GM19043 (cell line): ENCODE measurements around the gene HSPB2.
A peak's percentile ranks its signal among the peaks of the same experiment; 100 is the strongest.
"Not testable (repeated sequence)": the region's sequence is repeated elsewhere in the genome, so short reads cannot be mapped to it uniquely, and the experiment has no call there.

ENCODE experiments used
- ATAC-seq: cut with Tn5 transposase; IDR thresholded peaks from one replicate; pipeline ENCODE4 v1.9.1; 2021; ENCODE audit warnings: low read depth; ENCODE audit not compliant: unreplicated experiment

The HSPB2 gene

GRCh38 chr11:111913031-111913861, 712 bp downstream of the HSPB2 start:
- no peak for ATAC-seq

GRCh38 chr11:111913997-111914396, 1.5 kb downstream of the HSPB2 start:
- no peak for ATAC-seq

GRCh38 chr11:111916768-111917167, 4.2 kb downstream of the HSPB2 start:
- no peak for ATAC-seq

- no peak for ATAC-seq
Measured at GRCh38 chr11:111917312-111917711, 4.8 kb downstream of the HSPB2 start.

GRCh38 chr11:111917788-111918187, 5.3 kb downstream of the HSPB2 start:
- no peak for ATAC-seq

GRCh38 chr11:111918390-111919256, 6.1 kb downstream of the HSPB2 start, which contains the start of gene C11orf52:
C11orf52 (plus strand) TSS chr11:111918913; CDS start chr11:111918973, 60 bp downstream.
- ATAC-seq, result no peak

GRCh38 chr11:111920908-111921307, 8.4 kb downstream of the HSPB2 start:
- ATAC-seq, result no peak

GRCh38 chr11:111921541-111922230, 9.2 kb downstream of the HSPB2 start:
- no peak for ATAC-seq

GRCh38 chr11:111922803-111923202, 10.3 kb downstream of the HSPB2 start:
- ATAC-seq, result no peak

- no peak for ATAC-seq
Measured at GRCh38 chr11:111923351-111923788, 10.8 kb downstream of the HSPB2 start.

GRCh38 chr11:111923951-111924350, 11.4 kb downstream of the HSPB2 start:
- ATAC-seq, result no peak

- ATAC-seq, result no peak
Measured at GRCh38 chr11:111925953-111926352, 13.4 kb downstream of the HSPB2 start.

GRCh38 chr11:111926505-111927391, 14.2 kb downstream of the HSPB2 start:
- ATAC-seq, result peak; percentile 92

GRCh38 chr11:111930472-111930871, 17.9 kb downstream of the HSPB2 start:
- ATAC-seq, result no peak

GRCh38 chr11:111932611-111932950, 20.0 kb downstream of the HSPB2 start:
- ATAC-seq, result no peak

GRCh38 chr11:111933176-111933575, 20.6 kb downstream of the HSPB2 start:
- ATAC-seq, result not testable (repeated sequence)

- ATAC-seq, result no peak
Measured at GRCh38 chr11:111933872-111934271, 21.3 kb downstream of the HSPB2 start.

- no peak for ATAC-seq
Measured at GRCh38 chr11:111934306-111934705, 21.8 kb downstream of the HSPB2 start.

GRCh38 chr11:111935317-111936039, 22.9 kb downstream of the HSPB2 start:
- no peak for ATAC-seq
